DMS79 treated with DMSO at 0.1 percent for 48 hours (cell line): Measurements from ENCODE around the gene IMMP1L.
"Not testable (repeated sequence)": the region's sequence is repeated elsewhere in the genome, so short reads cannot be mapped to it uniquely, and the experiment has no call there.

Source experiments
- DNase-seq: peaks from one replicate; lab custom pipeline; 2025; lab: John Stamatoyannopoulos, UW

The IMMP1L gene

GRCh38 chr11:31509429-31510345, at the start of gene IMMP1L, which contains the start of gene ELP4:
Gene IMMP1L, minus strand, starts transcription at chr11:31509622. Its CDS starts 46,346 bp downstream, at chr11:31463276.
Gene ELP4, plus strand, starts transcription at chr11:31509767. Its CDS starts 18 bp downstream, at chr11:31509785.
- peak; percentile 98 for DNase-seq

- DNase-seq: no peak
Measured at GRCh38 chr11:31558001-31558400, 48.6 kb upstream of the IMMP1L start.

GRCh38 chr11:31555938-31556337, 46.5 kb upstream of the IMMP1L start:
- no peak for DNase-seq

GRCh38 chr11:31542862-31543261, 33.4 kb upstream of the IMMP1L start:
- no peak for DNase-seq

GRCh38 chr11:31535479-31535878, 26.1 kb upstream of the IMMP1L start:
- no peak for DNase-seq

- DNase-seq: no peak
Measured at GRCh38 chr11:31531293-31531692, 21.9 kb upstream of the IMMP1L start.

- no peak for DNase-seq
Measured at GRCh38 chr11:31529701-31530100, 20.3 kb upstream of the IMMP1L start.

GRCh38 chr11:31529189-31529588, 19.8 kb upstream of the IMMP1L start:
- DNase-seq: no peak

GRCh38 chr11:31521497-31522150, 12.2 kb upstream of the IMMP1L start:
- no peak for DNase-seq

GRCh38 chr11:31512117-31512516, 2.7 kb upstream of the IMMP1L start:
- DNase-seq: no peak

GRCh38 chr11:31509051-31509428, 382 bp downstream of the IMMP1L start:
- peak; percentile 54 for DNase-seq

- no peak for DNase-seq
Measured at GRCh38 chr11:31500560-31500959, 8.9 kb downstream of the IMMP1L start.

- DNase-seq: no peak
Measured at GRCh38 chr11:31499576-31500178, 9.7 kb downstream of the IMMP1L start.

- DNase-seq: not testable (repeated sequence)
Measured at GRCh38 chr11:31493762-31494161, 15.7 kb downstream of the IMMP1L start.

- no peak for DNase-seq
Measured at GRCh38 chr11:31493235-31493634, 16.2 kb downstream of the IMMP1L start.

- no peak for DNase-seq
Measured at GRCh38 chr11:31492320-31492913, 17.0 kb downstream of the IMMP1L start.

- no peak for DNase-seq
Measured at GRCh38 chr11:31487848-31488247, 21.6 kb downstream of the IMMP1L start.

- no peak for DNase-seq
Measured at GRCh38 chr11:31484497-31484896, 24.9 kb downstream of the IMMP1L start.

GRCh38 chr11:31480930-31481329, 28.5 kb downstream of the IMMP1L start:
- no peak for DNase-seq

GRCh38 chr11:31479066-31479465, 30.4 kb downstream of the IMMP1L start:
- no peak for DNase-seq

GRCh38 chr11:31478223-31478590, 31.2 kb downstream of the IMMP1L start:
- DNase-seq: no peak

- no peak for DNase-seq
Measured at GRCh38 chr11:31477528-31478222, 31.7 kb downstream of the IMMP1L start.
